ENCODE data around the gene CLEC5A. TPM values are rescaled to one million over a fixed set of nuclear protein-coding genes. Genes with fewer than 3 reads are reported as not detected.
A peak's percentile ranks its signal among the peaks of the same experiment; 100 is the strongest.

Gene CLEC5A
- total RNA-seq, 6 donors from 2014 or later = 2.4 to 11.6 (median 6.3) TPM; not detected in 1

DNA sequence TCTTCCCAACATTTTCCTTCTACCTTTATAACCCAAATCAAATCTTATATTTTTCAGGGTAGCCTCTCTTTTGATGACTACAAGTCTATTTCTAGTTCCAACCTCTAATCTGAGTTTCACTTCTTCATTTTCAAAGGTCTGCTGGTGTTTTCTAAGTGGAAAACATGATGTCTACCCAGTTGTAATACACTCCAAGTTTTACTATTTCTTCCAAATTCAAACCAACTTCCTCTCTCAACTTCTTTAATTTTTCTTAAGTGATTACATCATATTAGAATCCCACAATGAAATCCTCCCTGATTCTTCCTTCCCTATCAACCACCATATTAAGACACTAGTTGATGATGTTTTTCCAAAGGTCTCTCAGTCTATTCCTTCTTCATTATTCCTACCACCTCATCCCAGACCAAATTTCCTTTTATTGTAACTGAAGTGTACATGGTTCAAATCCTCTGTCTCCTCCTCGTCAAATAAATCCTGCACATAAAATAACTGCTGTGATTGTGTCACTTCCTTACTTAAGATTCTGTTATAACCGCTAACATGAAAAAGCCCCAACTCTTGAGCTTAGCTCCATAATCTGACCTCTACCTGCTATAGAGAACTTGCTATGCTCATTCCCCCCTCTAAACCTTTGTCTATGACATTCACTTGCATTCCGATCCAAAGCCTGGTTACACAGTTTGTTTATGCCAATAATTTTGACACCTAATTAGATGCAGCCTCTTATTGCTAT, 14.1 kb upstream of the CLEC5A start:
- no peak for TF ChIP-seq CTCF (IDR thresholded peaks at IDR 0.05)
- no peak for TF ChIP-seq POLR2AphosphoS5 (IDR thresholded peaks at IDR 0.05)
- TF ChIP-seq EP300 (IDR thresholded peaks at IDR 0.05) = no peak
- no peak for TF ChIP-seq POLR2A (IDR thresholded peaks at IDR 0.05)
- DNase-seq = no peak
- Histone ChIP-seq H3K27me3 (no peaks in the 10 kb centered on the region), H3K4me1 (no peaks in the 10 kb centered on the region), H3K27ac (no peak overlapping the region), H3K9me3 (no peaks in the 10 kb centered on the region), H3K36me3 (no peaks in the 10 kb centered on the region), H3K4me3 (no peak overlapping the region)
- WGBS, 2 donors = 63 to 71% methylated on average over 3 of the region's 3 CpGs
- ATAC-seq (ENCODE audit: low FRiP score in 2 of 2) = peak in 1 of 2 donors; percentile 75

DNA sequence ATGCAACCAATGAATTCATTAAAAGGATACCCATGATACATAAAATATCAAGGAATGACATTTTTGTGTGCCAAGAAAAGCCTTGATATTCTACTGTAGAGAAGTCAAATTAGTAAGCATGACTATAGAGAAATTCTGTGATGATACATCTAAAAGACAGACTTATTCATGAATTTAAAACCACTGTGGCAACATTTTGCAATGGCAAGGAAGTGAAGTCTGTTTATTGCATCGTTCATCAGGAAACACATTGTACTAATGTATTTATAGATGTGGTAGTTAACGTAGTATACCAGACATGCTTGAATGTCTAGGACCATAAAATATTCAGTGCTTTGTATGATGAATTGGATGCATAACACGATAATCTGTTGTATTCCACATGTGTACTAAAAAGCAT, 9.3 kb upstream of the CLEC5A start:
- ATAC-seq (ENCODE audit: low FRiP score in 2 of 2) (peak in 1 of 2 donors; percentile 65), DNase-seq (no peak)
- Histone ChIP-seq H3K4me1 (no peaks in the 10 kb centered on the region), H3K4me3 (no peak overlapping the region), H3K27me3 (no peaks in the 10 kb centered on the region), H3K27ac (peak overlapping the region in 1 of 4 donors; percentile 57), H3K9me3 (no peaks in the 10 kb centered on the region), H3K36me3 (no peaks in the 10 kb centered on the region)
- no peak for TF ChIP-seq POLR2AphosphoS5 (IDR thresholded peaks at IDR 0.05)
- TF ChIP-seq EP300 (IDR thresholded peaks at IDR 0.05) = peak in 2 of 4 donors; percentile 51 to 73
- WGBS, 2 donors = 28 to 41% methylated on average over 3 of the region's 3 CpGs

DNA sequence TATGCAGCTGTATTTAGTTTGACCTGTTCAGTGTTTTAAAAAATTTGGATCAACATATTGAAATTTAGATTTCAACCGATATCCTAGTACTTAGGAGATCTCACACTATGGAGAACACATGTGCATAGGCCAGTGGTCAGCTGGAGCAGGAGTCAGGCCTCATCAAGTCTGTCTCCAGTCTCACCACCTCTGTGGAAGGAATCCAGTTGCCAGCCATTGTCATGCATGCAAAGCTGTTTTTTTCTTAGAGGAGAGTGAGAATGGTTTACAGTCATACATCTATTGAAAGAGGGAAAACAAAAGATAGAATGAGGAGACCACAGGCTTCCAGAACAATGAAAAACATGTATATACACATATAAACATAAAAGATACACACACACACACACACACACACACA, 7.6 kb upstream of the CLEC5A start:
- WGBS, 2 donors = 80 to 91% methylated on average over 1 of the region's 1 CpG
- Histone ChIP-seq H3K4me1 (no peaks in the 10 kb centered on the region), H3K36me3 (no peaks in the 10 kb centered on the region), H3K9me3 (no peaks in the 10 kb centered on the region), H3K27me3 (no peaks in the 10 kb centered on the region), H3K27ac (no peak overlapping the region), H3K4me3 (no peak overlapping the region)
- TF ChIP-seq CTCF (IDR thresholded peaks at IDR 0.05) = no peak
- TF ChIP-seq POLR2AphosphoS5 (IDR thresholded peaks at IDR 0.05) = no peak
- no peak for TF ChIP-seq POLR2A (IDR thresholded peaks at IDR 0.05)
- no peak for TF ChIP-seq EP300 (IDR thresholded peaks at IDR 0.05)
- ATAC-seq (ENCODE audit: low FRiP score in 2 of 2) (no peak), DNase-seq (no peak)

DNA sequence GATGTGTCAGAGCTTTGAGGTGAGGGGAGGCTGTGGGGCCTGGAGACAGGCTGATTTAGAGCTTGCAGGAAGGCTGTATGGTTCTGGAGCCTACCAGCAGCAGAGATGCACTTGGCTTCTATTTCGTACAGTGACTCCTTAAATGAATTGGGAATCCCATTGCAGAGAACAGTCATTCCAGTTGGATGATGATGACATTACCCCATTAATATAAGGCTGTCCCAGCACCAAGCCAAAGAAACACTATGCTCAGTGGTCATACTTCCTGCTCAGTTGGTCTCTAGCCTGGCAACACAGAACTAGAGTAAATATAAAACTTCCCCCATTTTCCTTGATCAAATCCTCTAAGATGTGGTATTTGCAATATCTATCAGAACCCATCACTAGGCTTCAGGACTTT, 5.7 kb upstream of the CLEC5A start:
- 80 to 94% methylated on average over 1 of the region's 1 CpG for WGBS, 2 donors
- H3K4me1 ChIP-seq = no peaks in the 10 kb centered on the region
- H3K9me3 ChIP-seq = no peaks in the 10 kb centered on the region
- DNase-seq (no peak), ATAC-seq (ENCODE audit: low FRiP score in 2 of 2) (no peak)
- no peaks in the 10 kb centered on the region for H3K36me3 ChIP-seq
- H3K4me3 ChIP-seq = no peak overlapping the region
- no peaks in the 10 kb centered on the region for H3K27me3 ChIP-seq
- TF ChIP-seq POLR2AphosphoS5 (IDR thresholded peaks at IDR 0.05) (no peak), CTCF (IDR thresholded peaks at IDR 0.05) (no peak), EP300 (IDR thresholded peaks at IDR 0.05) (no peak), POLR2A (IDR thresholded peaks at IDR 0.05) (no peak)
- H3K27ac ChIP-seq = no peak overlapping the region

DNA sequence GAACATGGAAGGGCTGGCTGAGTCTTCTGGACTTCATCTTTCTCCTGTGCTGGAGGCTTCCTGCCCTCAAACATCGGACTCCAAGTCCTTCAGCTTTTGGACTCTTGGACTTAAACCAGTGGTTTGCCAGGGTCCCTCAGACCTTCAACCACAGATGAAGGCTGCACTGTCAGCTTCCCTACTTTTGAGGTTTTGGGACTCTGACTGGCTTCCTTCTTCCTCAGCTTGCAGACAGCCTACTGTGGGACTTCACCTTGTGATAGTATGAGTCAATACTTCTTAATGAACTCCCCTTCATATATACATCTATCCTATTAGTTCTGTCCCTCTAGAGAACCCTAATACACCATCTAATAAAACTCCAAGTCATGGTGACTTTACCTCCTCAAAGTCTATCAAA, 4.0 kb upstream of the CLEC5A start:
- DNase-seq = peak in 1 of 2 donors; percentile 40
- Histone ChIP-seq H3K9me3 (no peaks in the 10 kb centered on the region), H3K4me3 (no peak overlapping the region), H3K27me3 (no peaks in the 10 kb centered on the region), H3K4me1 (no peaks in the 10 kb centered on the region), H3K36me3 (no peaks in the 10 kb centered on the region), H3K27ac (no peak overlapping the region)
- ATAC-seq (ENCODE audit: low FRiP score in 2 of 2) = no peak
- no peak for TF ChIP-seq POLR2A (IDR thresholded peaks at IDR 0.05)
- no peak for TF ChIP-seq POLR2AphosphoS5 (IDR thresholded peaks at IDR 0.05)
- TF ChIP-seq EP300 (IDR thresholded peaks at IDR 0.05) = no peak
- no peak for TF ChIP-seq CTCF (IDR thresholded peaks at IDR 0.05)
- WGBS, 2 donors = 75 to 83% methylated on average over 1 of the region's 1 CpG

All from upper lobe of left lung (tissue), 6 donors.